HG02970 (cell line): ENCODE measurements around the gene ARL17B.
A peak's percentile ranks its signal among the peaks of the same experiment; 100 is the strongest.
"Not testable (repeated sequence)": the region's sequence is repeated elsewhere in the genome, so short reads cannot be mapped to it uniquely, and the experiment has no call there.

Source experiments
- ATAC-seq: cut with Tn5 transposase; IDR thresholded peaks from one replicate; pipeline ENCODE4 v1.9.1; 2021; ENCODE audit warnings: mild to moderate bottlenecking, moderate library complexity, moderate number of reproducible peaks; ENCODE audit not compliant: unreplicated experiment, low FRiP score

ARL17B gene

DNA sequence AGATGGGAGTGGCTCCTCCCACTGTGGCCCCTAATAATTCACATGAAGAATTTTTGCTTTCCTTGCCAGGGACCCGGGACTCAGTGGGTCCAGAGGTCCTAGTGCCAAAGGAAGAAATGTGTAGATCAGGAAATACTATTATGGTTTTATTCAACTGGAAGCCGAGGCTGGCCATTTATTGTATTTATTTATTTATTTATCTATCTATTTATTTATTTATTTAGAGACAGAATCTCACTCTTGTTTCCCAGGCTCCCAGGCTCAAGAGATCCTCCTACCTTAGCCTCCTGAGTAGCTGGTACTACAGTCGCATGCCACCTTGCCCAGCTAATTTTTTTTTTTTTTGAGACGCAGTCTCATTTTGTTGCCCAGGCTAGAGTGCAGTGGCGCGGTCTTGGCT is 107.4 kb downstream of the ARL17B start:
- not testable (repeated sequence) for ATAC-seq

DNA sequence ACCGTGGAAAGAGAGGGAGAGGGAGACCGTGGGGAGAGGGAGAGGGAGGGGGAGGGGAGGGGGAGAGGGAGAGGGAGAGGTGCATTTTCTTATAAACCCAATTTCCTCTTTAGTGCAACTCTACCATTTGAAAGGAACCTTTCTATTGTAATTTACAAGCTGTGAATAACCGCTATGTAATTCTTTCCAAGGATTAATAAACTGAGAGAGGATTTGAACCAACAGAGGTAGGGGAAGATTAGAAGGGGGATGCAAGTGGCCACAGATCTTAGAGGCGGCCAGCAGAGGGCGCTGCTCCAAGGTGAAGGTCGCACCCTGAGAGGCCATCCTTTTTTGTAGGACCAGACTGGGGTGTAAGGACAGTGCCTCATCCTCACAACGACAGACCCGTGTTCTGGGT is 107.8 kb downstream of the ARL17B start:
- ATAC-seq, result not testable (repeated sequence)

DNA sequence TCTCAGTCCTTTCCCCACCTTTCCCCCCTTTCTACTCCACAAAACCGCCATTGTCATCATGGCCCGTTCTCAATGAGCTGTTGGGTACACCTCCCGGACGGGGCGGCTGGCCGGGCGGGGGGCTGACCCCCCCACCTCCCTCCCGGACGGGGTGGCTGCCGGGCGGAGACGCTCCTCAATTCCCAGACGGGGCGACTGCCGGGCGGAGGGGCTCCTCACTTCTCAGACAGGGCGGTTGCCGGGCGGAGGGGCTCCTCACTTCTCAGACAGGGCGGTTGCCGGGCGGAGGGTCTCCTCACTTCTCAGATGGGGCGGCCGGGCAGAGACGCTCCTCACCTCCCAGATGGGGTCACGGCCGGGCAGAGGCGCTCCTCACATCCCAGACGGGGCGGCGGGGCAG is 108.8 kb downstream of the ARL17B start:
- ATAC-seq, result not testable (repeated sequence)

DNA sequence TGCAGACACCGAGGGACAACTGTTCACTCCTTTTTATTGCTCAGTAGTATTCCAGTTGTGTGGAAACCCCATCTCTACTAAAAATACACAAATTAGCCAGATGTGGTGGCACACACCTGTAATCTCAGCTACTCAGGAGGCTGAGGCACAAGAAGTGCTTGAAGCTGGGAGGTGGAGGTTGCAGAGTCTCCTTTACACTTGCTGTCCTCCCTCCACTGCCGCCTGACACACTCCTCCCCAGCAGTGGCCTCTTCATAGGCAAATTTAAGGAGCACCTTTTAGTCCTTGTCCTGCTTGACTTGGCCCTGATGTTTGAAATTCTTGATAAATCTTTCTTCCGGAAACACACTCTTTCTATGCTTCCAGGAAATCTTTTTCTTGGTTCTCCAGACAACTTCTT is 112.4 kb downstream of the ARL17B start:
- not testable (repeated sequence) for ATAC-seq

DNA sequence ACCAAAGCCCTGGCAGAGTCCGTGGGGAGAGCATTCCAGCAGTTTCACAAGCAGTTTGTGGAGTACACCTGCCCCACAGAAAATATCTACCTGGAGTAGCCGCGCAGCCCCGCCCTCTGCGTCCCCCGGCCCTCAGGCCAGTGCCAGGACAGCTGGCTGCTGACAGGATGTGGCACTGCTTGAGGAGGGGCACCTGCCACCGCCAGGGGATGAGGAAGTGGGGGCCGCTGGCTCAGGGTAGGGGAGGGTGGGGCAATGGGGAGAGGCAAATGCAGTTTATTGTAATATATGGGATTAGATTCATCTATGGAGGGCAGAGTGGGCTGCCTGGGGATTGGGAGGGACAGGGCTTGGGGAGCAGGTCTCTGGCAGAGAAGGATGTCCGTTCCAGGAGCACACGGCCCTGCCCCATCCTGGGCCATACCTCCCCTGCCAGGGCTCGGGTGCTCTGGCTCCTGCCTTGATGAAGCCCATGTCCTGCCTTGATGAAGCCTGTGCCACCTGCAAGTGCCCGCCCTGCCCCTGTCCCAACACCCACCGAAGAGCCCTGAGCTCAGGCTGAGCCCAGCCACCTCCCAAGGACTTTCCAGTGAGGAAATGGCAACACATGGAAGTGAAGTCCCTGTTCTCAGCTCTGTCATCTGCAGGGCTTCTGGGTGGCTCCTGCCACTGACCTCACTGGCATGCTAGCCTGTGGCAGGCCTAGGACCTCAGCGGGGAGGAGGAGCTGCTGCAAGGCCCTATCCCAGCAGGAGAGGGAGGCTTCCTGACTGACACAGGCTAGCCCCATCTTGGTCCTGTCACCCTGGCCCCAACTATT is 116.4 kb downstream of the ARL17B start:
- ATAC-seq, result not testable (repeated sequence)

DNA sequence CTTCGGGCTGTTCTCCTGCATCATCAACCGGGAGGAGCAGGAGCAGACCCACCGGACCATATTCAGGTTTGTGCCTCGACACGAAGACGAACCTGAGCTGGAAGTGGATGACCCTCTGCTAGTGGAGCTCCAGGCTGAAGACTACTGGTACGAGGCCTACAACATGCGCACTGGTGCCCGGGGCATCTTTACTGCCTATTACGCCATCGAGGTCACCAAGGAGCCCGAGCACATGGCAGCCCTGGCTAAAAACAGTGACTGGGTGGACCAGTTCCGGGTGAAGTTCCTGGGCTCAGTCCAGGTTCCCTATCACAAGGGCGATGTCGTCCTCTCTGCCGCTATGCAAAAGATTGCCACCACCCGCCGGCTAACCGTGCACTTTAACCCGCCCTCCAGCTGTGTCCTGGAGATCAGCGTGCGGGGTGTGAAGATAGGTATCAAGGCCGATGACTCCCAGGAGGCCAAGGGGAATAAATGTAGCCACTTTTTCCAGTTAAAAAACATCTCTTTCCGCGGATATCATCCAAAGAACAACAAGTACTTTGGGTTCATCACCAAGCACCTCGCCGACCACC is 117.1 kb downstream of the ARL17B start:
- ATAC-seq, result not testable (repeated sequence)

DNA sequence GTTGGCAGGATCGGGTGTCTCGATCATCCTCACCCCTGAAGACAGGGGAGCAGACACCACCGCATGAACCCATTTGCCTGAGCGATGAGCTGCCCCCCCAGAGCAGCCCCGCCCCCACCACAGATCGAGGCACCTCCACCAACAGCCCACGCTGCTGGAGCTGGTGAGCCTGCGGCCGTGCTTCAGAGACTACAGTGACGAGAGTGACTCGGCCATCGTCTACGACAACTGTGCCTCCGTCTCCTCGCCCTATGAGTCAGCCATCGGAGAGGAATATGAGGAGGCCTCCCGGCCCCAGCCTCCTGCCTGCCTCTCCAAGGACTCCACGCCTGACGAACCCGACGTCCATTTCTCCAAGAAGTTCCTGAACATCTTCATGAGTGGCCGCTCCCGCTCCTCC is 117.6 kb downstream of the ARL17B start:
- not testable (repeated sequence) for ATAC-seq

DNA sequence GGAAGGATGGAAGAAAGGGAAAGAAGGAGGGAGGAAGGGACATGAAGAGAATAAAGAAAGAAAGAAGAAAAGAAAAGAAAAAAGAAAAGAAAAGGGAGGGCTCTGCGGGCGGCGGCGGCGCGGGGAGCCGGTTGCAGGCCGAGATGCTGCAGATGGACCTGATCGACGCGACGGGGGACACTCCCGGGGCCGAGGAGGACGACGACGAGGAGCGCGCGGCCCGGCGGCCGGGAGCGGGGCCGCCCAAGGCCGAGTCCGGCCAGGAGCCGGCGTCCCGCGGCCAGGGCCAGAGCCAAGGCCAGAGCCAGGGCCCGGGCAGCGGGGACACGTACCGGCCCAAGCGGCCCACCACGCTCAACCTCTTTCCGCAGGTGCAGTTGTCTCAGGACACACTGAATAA is 118.1 kb downstream of the ARL17B start:
- not testable (repeated sequence) for ATAC-seq

DNA sequence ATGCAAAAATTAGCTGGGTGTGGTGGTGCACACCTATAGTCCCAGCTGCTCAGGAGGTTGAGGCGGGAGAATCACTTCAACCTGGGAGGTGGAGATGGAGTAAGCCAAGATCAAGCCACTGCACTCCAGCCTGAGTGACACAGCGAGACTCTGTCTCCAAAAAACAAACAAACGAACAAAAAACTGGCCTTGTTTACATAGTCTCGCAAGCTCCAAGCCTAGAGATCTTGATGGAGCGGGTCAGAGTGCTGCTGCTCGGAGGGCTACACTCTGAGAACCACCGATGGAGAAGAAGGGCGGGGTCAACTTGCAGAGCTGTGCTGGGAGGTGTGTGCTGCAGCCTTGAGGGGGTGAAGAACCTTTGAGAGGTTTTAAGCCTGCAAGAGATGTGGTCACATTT is 130.2 kb downstream of the ARL17B start:
- ATAC-seq, result not testable (repeated sequence)

DNA sequence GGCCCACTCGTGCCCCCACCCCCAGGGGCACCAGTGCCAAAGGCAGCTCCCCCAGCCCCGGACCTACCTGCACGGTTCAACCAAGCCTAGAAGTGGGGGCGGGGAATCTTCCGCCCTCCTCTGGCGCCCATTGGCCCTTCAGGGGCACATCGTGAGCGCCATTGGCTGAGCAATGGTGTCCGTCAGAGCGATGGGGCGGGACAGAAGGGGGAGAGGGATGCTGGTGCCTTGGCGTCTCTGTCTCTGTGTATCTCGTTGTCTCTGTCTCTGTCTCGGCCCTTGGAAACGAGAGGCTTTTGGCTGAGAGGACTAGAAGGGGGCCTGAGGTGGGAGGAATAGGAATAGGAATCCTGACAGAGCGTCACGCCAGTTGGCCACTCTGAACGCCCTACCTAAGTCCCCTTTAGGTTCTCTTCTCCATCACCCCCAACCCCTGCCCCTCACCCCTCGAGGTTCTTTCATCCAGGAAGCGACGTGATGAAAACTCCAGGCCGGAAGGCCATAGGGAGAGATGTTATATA is 136.2 kb downstream of the ARL17B start:
- ATAC-seq, result peak; percentile 84

DNA sequence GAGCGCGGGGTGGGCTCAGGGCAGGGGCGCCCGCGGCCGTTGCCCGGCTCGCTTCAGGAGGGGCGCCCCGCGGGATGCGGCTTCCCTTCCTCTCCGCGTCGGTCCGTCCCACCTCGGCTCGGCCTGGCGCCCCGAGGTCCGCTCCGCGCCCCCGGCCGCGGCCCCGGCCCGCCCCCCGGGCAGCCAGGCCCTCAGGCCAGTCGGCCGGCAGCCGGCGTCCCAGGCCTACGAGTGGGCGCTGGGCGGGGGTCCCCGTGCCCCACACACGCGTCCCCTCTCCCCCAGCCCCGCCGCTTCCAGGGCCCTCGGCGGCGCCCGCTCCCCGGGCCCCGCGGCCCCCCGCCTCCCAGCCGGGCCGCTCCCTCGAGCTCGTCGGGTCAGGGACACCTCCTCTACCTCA is 136.7 kb downstream of the ARL17B start:
- peak; percentile 36 for ATAC-seq
